A549 (cell line): Measurements from ENCODE around the gene PHOSPHO2. TPM values are rescaled to one million over a fixed set of nuclear protein-coding genes. Genes with fewer than 3 reads are reported as not detected.

Experiments used
- ATAC-seq, 2 experiments: fragments of 200-7000 bp in 1 of 2; fragments of >200 bp in 1 of 2; cut with Nextera tagmentation in 1 of 2; cut with Tn5 transposase in 1 of 2; 3 replicates each; pipeline versions ENCODE4 v1.8.0 to v1.9.1; 2018 to 2020; ENCODE audit warnings: mild to moderate bottlenecking in 1 of 2, moderate library complexity in 1 of 2
- CTCF ChIA-PET: fragments of 300-600 bp; sonication (Branson Sonifier 250); formaldehyde crosslinking; extraction: SDS; loops from one replicate; lab custom pipeline; 2021; ENCODE audit warnings: antibody characterized with exemption, inconsistent platforms; lab: Yijun Ruan, JAX
- POLR2A ChIA-PET: fragments of 350-600 bp; formaldehyde crosslinking; extraction: SDS; loops from one replicate; lab custom pipeline; 2021; ENCODE audit warnings: antibody characterized with exemption, inconsistent platforms; lab: Yijun Ruan, JAX
- DNase-seq, 2 experiments: peaks; one replicate each; pipeline versions ENCODE4 v3.0.0 to v3.0.0-alpha.2; 2011 to 2016; ENCODE audit warnings: low read depth in 1 of 2, low spot score in 1 of 2
- FAIRE-seq: peaks from 2 replicates; lab custom pipeline; 2011; peaks lifted over from hg19 to GRCh38; lab: Jason Lieb, UNC
- H3K27ac ChIP-seq, 2 experiments: fragments of >200 bp; sonication (Bioruptor Twin); formaldehyde crosslinking; 3 replicates each; pipeline ENCODE4 v1.5.1; 2016 to 2017
- H3K4me1 ChIP-seq: fragments of >200 bp; sonication (Bioruptor Twin); formaldehyde crosslinking; 3 replicates; pipeline ENCODE4 v1.6.1; 2016
- H3K4me2 ChIP-seq: fragments of >200 bp; sonication (Bioruptor Twin); formaldehyde crosslinking; 3 replicates; pipeline ENCODE4 v1.6.1; 2016
- H3K4me3 ChIP-seq: fragments of >200 bp; sonication (Bioruptor Twin); formaldehyde crosslinking; 3 replicates; pipeline ENCODE4 v1.5.1; 2016
- H3K9me3 ChIP-seq: fragments of >200 bp; sonication (Bioruptor Twin); formaldehyde crosslinking; 3 replicates; pipeline ENCODE4 v1.6.1; 2016
- ATOH8 ChIP-seq: fragments of 250-450 bp; sonication (Bioruptor Pico); IDR thresholded peaks from 2 replicates; pipeline ENCODE4 v1.5.0; 2020; ENCODE audit warnings: low read depth, mild to moderate bottlenecking, moderate library complexity
- BHLHE40 ChIP-seq: IDR thresholded peaks from 2 replicates; pipeline ENCODE4 v1.6.1; 2012; ENCODE audit warnings: low read depth, low read length, inconsistent platforms
- CBX2 ChIP-seq: fragments of 200-600 bp; sonication (generic); IDR thresholded peaks from 2 replicates; pipeline ENCODE4 v1.6.1; 2016; ENCODE audit warnings: low read depth, mild to moderate bottlenecking, borderline replicate concordance
- CBX8 ChIP-seq: fragments of 200-600 bp; sonication (generic); IDR thresholded peaks from 2 replicates; pipeline ENCODE4 v1.6.1; 2016
- CHD2 ChIP-seq: fragments of 150-350 bp; IDR thresholded peaks from 2 replicates; pipeline ENCODE4 v1.6.1; 2014; ENCODE audit warnings: low read length; ENCODE audit not compliant: partially characterized antibody
- CHD4 ChIP-seq: fragments of 200-600 bp; sonication (generic); IDR thresholded peaks from 2 replicates; pipeline ENCODE4 v1.6.1; 2016; ENCODE audit warnings: antibody characterized with exemption, mild to moderate bottlenecking, borderline replicate concordance
- CTCF ChIP-seq: fragments of >200 bp; sonication (Bioruptor Twin); formaldehyde crosslinking; IDR thresholded peaks from 3 replicates; pipeline ENCODE4 v1.5.1; 2016
- ESRRA ChIP-seq: fragments of 150-350 bp; IDR thresholded peaks from 2 replicates; pipeline ENCODE4 v1.6.1; 2014; ENCODE audit warnings: mild to moderate bottlenecking, low read length, borderline replicate concordance
- FOXS1 ChIP-seq: fragments of 250-450 bp; sonication (Bioruptor Pico); IDR thresholded peaks from 2 replicates; pipeline ENCODE4 v1.5.0; 2020; ENCODE audit warnings: mild to moderate bottlenecking, moderate library complexity
- HDAC2 ChIP-seq: fragments of 200-600 bp; sonication (generic); IDR thresholded peaks from 2 replicates; pipeline ENCODE4 v1.6.1; 2016
- HOXB5 ChIP-seq: fragments of 250-450 bp; sonication (Bioruptor Pico); IDR thresholded peaks from 2 replicates; pipeline ENCODE4 v1.5.0; 2020; ENCODE audit warnings: mild to moderate bottlenecking, moderate library complexity
- KDM5A ChIP-seq: fragments of 200-600 bp; sonication (generic); IDR thresholded peaks from 2 replicates; pipeline ENCODE4 v1.6.1; 2016; ENCODE audit warnings: antibody characterized with exemption, mild to moderate bottlenecking
- MAX ChIP-seq: IDR thresholded peaks from 2 replicates; pipeline ENCODE4 v1.6.1; 2012
- NFE2L2 ChIP-seq: fragments of 150-350 bp; conservative IDR thresholded peaks from 2 replicates; pipeline ENCODE4 v1.6.1; 2014; ENCODE audit warnings: low read length
- NR3C1 ChIP-seq: fragments of >200 bp; sonication (Bioruptor Twin); formaldehyde crosslinking; IDR thresholded peaks from 3 replicates; pipeline ENCODE4 v1.6.1; 2017
- PHF8 ChIP-seq: fragments of 200-600 bp; sonication (generic); IDR thresholded peaks from 2 replicates; pipeline ENCODE4 v1.6.1; 2016; ENCODE audit warnings: low read depth, mild to moderate bottlenecking, antibody characterized with exemption, moderate library complexity, borderline replicate concordance
- POLR2A ChIP-seq: IDR thresholded peaks from 2 replicates; pipeline ENCODE4 v1.6.1; 2012; ENCODE audit warnings: mild to moderate bottlenecking, low read length
- RAD21 ChIP-seq, 2 experiments: fragments of >200 bp in 1 of 2; sonication (Bioruptor Twin) in 1 of 2; formaldehyde crosslinking in 1 of 2; IDR thresholded peaks in 1 of 2; conservative IDR thresholded peaks in 1 of 2; 2 replicates in 1 of 2; 3 replicates in 1 of 2; pipeline ENCODE4 v1.6.1; 2012 to 2018; ENCODE audit warnings: inconsistent platforms in 1 of 2
- RARB ChIP-seq: fragments of 250-450 bp; sonication (Bioruptor Pico); IDR thresholded peaks from 2 replicates; pipeline ENCODE4 v1.8.0; 2021; ENCODE audit warnings: mild to moderate bottlenecking, moderate library complexity
- REST ChIP-seq: fragments of 200-600 bp; sonication (generic); IDR thresholded peaks from 2 replicates; pipeline ENCODE4 v1.6.1; 2016; ENCODE audit warnings: antibody characterized with exemption, mild to moderate bottlenecking, moderate library complexity
- RNF2 ChIP-seq: fragments of 200-600 bp; sonication (generic); IDR thresholded peaks from 2 replicates; pipeline ENCODE4 v1.6.1; 2016; ENCODE audit warnings: low read depth, mild to moderate bottlenecking, antibody characterized with exemption, moderate library complexity, borderline replicate concordance
- TP53 ChIP-seq: fragments of 250-450 bp; sonication (Bioruptor Pico); IDR thresholded peaks from 2 replicates; pipeline ENCODE4 v1.5.0; 2021; ENCODE audit warnings: mild to moderate bottlenecking, moderate library complexity
- ZFP36 ChIP-seq: fragments of 450-650 bp; IDR thresholded peaks from 2 replicates; pipeline ENCODE4 v1.6.1; 2014; ENCODE audit warnings: borderline replicate concordance; ENCODE audit not compliant: partially characterized antibody
- ZNF302 ChIP-seq: fragments of 250-450 bp; sonication (Bioruptor Pico); IDR thresholded peaks from 2 replicates; pipeline ENCODE4 v1.9.0; 2021; ENCODE audit warnings: inconsistent platforms, mild to moderate bottlenecking, moderate library complexity
- WGBS: methylation state at CpG from one replicate; pipeline ENCODE4 v1.1.6; 2017; ENCODE audit errors: missing lambda C conversion rate; 5-methylcytosine and 5-hydroxymethylcytosine counted together
- polyA plus RNA-seq, 4 experiments: library from polyadenylated mRNA; depleted of rRNA in 3 of 4; stranded (reverse); fragments of >200 nt; fragmentation: RNase III in 1 of 4; extraction: RNeasy Plus Mini Kit Qiagen cat#74134 plus additional on column Dnase treatment in 1 of 4; gene quantifications; 2 replicates in 3 of 4; 3 replicates in 1 of 4; pipeline ENCODE4 v1.2.3, GENCODE V29; 2011 to 2017

PHOSPHO2 gene
- polyA plus RNA-seq, 2 of the 4 experiments (the other 2 are of a cell fraction) = 3.9 to 5.1 TPM

GRCh38 chr2:169649278-169649677 is 45.0 kb upstream of the PHOSPHO2 start:
- Histone ChIP-seq H3K4me1 (no peaks in the 10 kb centered on the region), H3K4me3 (no peak overlapping the region), H3K4me2 (no peak overlapping the region), H3K9me3 (no peaks in the 10 kb centered on the region), H3K27ac (no peak overlapping the region)
- ATAC-seq = no peak
- TF ChIP-seq HDAC2 (no peak), NFE2L2 (no peak), RNF2 (no peak), CHD4 (no peak), ZNF302 (CRISPR knock-in tag) (no peak), CHD2 (no peak), CTCF (no peak), HOXB5 (no peak), CBX8 (no peak), ESRRA (no peak), NR3C1 (no peak), REST (no peak), BHLHE40 (no peak), RARB (CRISPR knock-in tag) (no peak), CBX2 (no peak), TP53 (CRISPR knock-in tag) (no peak), ZFP36 (no peak), ATOH8 (CRISPR knock-in tag) (no peak)
- 85% methylated on average over 1 of the region's 1 CpG for WGBS
- CTCF ChIA-PET = no interaction called here
- POLR2A ChIA-PET = no interaction called here
- DNase-seq = no peak
- no peak for FAIRE-seq

GRCh38 chr2:169653636-169654035 is 40.6 kb upstream of the PHOSPHO2 start:
- peak in 1 of 2 experiments; percentile 49; a peak in 3 of 6 replicates for ATAC-seq
- 10% methylated on average over 3 of the region's 3 CpGs for WGBS
- ChIA-PET POLR2A (no interaction called here), CTCF (interaction anchor here (1.5 kb wide), 1 partner anchor 10 kb away, joined by 3 read pairs; no protein-coding TSS in a partner anchor)
- no peak overlapping the region for H3K4me2 ChIP-seq
- DNase-seq = no peak
- TF ChIP-seq FOXS1 (no peak), CBX2 (no peak), REST (no peak), MAX (no peak), CHD2 (no peak), RNF2 (no peak), RAD21 (conservative IDR thresholded peaks at IDR 0.05 in 1 of 2, IDR thresholded peaks at IDR 0.05 in 1 of 2) (no peak), PHF8 (no peak), POLR2A (no peak), ZNF302 (CRISPR knock-in tag) (no peak), NR3C1 (no peak), KDM5A (no peak)
- TF ChIP-seq, all 56 proteins: peak for 0
- no peaks in the 10 kb centered on the region for H3K9me3 ChIP-seq
- no peak overlapping the region for H3K4me3 ChIP-seq
- no peak for FAIRE-seq
- H3K27ac ChIP-seq = no peak overlapping the region
- no peaks in the 10 kb centered on the region for H3K4me1 ChIP-seq
